Measurements from ENCODE around the gene ARHGDIA. TPM values are rescaled to one million over a fixed set of nuclear protein-coding genes. Genes with fewer than 3 reads are reported as not detected.
A peak's percentile ranks its signal among the peaks of the same experiment; 100 is the strongest.

ARHGDIA gene
- total and polyA plus RNA-seq, 2 of the 8 experiments (the other 6 are each of a cell fraction or from before 2014, with no cell fraction given), result 62.4 to 217 TPM

DNA sequence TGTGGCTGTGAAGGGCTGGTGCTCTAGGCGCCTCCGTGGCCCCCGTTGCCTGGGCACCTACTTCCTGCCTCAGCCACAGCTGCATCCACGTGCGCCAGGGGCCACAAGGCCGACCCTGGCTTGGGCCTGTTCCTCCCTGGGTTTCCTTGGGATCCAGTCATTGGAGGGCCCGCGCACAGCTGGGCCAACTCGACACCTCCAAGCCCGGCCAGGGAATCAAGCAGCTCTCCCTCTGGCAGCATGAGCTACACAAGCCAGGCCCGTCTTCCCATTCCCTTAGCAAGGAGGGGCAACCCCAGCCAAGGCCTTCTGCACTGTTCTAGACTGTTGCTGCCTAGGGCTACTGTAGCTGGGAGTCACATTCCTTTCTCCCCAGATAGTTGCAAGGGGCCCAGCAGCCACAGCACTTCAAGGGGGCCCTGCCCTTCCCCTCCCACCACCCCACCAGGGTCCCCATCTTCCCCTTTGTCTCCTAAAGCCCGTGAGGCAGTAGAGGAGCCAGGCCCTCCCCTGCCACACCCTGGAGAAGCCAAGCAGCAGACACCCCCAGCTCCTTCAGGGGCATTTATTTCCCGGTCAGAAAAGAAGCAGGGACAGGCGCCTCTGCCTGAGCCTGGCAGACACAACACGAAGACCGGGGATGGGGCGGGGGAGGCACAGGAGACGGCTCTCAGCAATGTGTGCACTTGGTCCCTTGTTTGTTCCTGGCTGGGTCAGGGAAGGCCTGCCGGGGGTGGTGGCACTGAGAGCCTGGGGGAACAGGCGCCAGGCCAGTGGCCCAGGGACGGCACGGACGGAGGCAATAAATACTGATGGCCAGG is 3.8 kb downstream of the ARHGDIA start (continued):
- TF ChIP-seq, protein P1, sequence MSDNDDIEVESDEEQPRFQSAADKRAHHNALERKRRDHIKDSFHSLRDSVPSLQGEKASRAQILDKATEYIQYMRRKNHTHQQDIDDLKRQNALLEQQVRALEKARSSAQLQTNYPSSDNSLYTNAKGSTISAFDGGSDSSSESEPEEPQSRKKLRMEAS (IDR thresholded peaks at IDR 0.05), result 0 out of 2 replicates have a peak, but pooled peaks have one; percentile 29
- TF ChIP-seq EZH2 (IDR thresholded peaks at IDR 0.05; ENCODE audit: low read depth, low read length, severe bottlenecking), result no peak
- TF ChIP-seq, protein P2, sequence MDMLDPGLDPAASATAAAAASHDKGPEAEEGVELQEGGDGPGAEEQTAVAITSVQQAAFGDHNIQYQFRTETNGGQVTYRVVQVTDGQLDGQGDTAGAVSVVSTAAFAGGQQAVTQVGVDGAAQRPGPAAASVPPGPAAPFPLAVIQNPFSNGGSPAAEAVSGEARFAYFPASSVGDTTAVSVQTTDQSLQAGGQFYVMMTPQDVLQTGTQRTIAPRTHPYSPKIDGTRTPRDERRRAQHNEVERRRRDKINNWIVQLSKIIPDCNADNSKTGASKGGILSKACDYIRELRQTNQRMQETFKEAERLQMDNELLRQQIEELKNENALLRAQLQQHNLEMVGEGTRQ (IDR thresholded peaks at IDR 0.05; ENCODE audit: low read length), result no peak
- no peak for TF ChIP-seq TCF12 (IDR thresholded peaks at IDR 0.05; ENCODE audit: low read depth, low read length)
- no peak for TF ChIP-seq SIRT6 (IDR thresholded peaks at IDR 0.05; ENCODE audit: low read length)
- TF ChIP-seq CEBPB (IDR thresholded peaks at IDR 0.05; ENCODE audit: low read depth, low read length), result no peak
- no peak for TF ChIP-seq TBP (IDR thresholded peaks at IDR 0.05; ENCODE audit: low read depth, low read length)
- TF ChIP-seq MAFK (IDR thresholded peaks at IDR 0.05; ENCODE audit: low read depth, low read length), result no peak
- no peak for TF ChIP-seq ASH2L (IDR thresholded peaks at IDR 0.05; ENCODE audit: low read length)
- TF ChIP-seq ZNF274 (IDR thresholded peaks at IDR 0.05; ENCODE audit: borderline replicate concordance, extremely low read depth, low read length), result no peak
- TF ChIP-seq CHD2 (IDR thresholded peaks at IDR 0.05; ENCODE audit: low read length), result 0 out of 2 replicates have a peak, but pooled peaks have one; percentile 25
- TF ChIP-seq POLR2A (IDR thresholded peaks at IDR 0.05; ENCODE audit: control extremely low read depth in 1 of 2, low read depth in 2 of 2, low read length in 2 of 2), result peak; percentile 9 to 51; a peak in 2 of 3 replicates
- TF ChIP-seq, protein P3, sequence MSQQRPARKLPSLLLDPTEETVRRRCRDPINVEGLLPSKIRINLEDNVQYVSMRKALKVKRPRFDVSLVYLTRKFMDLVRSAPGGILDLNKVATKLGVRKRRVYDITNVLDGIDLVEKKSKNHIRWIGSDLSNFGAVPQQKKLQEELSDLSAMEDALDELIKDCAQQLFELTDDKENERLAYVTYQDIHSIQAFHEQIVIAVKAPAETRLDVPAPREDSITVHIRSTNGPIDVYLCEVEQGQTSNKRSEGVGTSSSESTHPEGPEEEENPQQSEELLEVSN (IDR thresholded peaks at IDR 0.05), result peak; percentile 14; the same call in 1 of the 2 replicates
- no peak for TF ChIP-seq RNF2 (IDR thresholded peaks at IDR 0.05; ENCODE audit: borderline replicate concordance, low read depth, low read length, missing control alignments, poor library complexity, severe bottlenecking)
- TF ChIP-seq ATF3 (IDR thresholded peaks at IDR 0.05; ENCODE audit: insufficient read depth, low read depth, low read length), result no peak
- 0 out of 2 replicates have a peak, but pooled peaks have one; percentile 16 for TF ChIP-seq SIX5 (IDR thresholded peaks at IDR 0.05; ENCODE audit: low read depth, low read length)
- TF ChIP-seq TAF1 (IDR thresholded peaks at IDR 0.05; ENCODE audit: low read depth, low read length), result no peak
- no peak for TF ChIP-seq RFX5 (IDR thresholded peaks at IDR 0.05; ENCODE audit: borderline replicate concordance, low read depth, low read length)
- TF ChIP-seq JUND (IDR thresholded peaks at IDR 0.05; ENCODE audit: low read length), result no peak
- no peak for TF ChIP-seq SP1 (IDR thresholded peaks at IDR 0.05; ENCODE audit: low read depth, low read length)
- no peak for TF ChIP-seq NANOG (IDR thresholded peaks at IDR 0.05; ENCODE audit: insufficient read depth, low read depth, low read length, poor library complexity, severe bottlenecking)
- TF ChIP-seq RBBP5 (IDR thresholded peaks at IDR 0.05; ENCODE audit: borderline replicate concordance, low read depth, low read length), result no peak
- TF ChIP-seq SP4 (IDR thresholded peaks at IDR 0.05; ENCODE audit: low read length), result no peak
